Umbilical cord (tissue), 2 donors: ENCODE data around the gene IL6R. TPM values are rescaled to one million over a fixed set of nuclear protein-coding genes. Genes with fewer than 3 reads are reported as not detected.
A peak's percentile ranks its signal among the peaks of the same experiment; 100 is the strongest.
"Not testable (repeated sequence)": the region's sequence is repeated elsewhere in the genome, so short reads cannot be mapped to it uniquely, and the experiment has no call there.

Source experiments
- DNase-seq: peaks from one replicate; pipeline ENCODE4 v3.0.0-alpha.2; 2015; ENCODE audit warnings: low spot score
- total RNA-seq: library from RNA; depleted of rRNA; stranded (reverse); fragments of >200 nt; gene quantifications from one replicate; pipeline ENCODE4 v1.2.3, GENCODE V29; 2014; ENCODE audit warnings: low replicate concordance; ENCODE audit not compliant: insufficient read depth

Gene IL6R
- total RNA-seq, result 14.7 TPM

DNA sequence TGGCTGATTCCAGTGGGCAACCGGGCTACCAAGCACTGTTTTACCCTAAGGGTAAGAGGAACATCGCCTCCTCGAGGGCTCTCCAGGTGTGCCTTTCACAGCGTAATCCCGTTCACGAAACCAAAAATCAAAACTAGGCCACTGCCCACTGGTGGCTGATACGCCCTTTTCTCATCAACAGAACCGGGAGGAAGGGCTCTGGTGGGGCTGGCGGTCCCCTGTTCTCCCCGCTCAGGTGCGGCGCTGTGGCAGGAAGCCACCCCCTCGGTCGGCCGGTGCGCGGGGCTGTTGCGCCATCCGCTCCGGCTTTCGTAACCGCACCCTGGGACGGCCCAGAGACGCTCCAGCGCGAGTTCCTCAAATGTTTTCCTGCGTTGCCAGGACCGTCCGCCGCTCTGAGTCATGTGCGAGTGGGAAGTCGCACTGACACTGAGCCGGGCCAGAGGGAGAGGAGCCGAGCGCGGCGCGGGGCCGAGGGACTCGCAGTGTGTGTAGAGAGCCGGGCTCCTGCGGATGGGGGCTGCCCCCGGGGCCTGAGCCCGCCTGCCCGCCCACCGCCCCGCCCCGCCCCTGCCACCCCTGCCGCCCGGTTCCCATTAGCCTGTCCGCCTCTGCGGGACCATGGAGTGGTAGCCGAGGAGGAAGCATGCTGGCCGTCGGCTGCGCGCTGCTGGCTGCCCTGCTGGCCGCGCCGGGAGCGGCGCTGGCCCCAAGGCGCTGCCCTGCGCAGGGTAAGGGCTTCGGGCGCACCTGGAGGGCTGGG lies at the start of gene IL6R:
Gene IL6R, plus strand, starts transcription at position 360 of the 763 bp plus-strand sequence. Its CDS starts 287 bp downstream, at position 647.
- peak; percentile 93 for DNase-seq

DNA sequence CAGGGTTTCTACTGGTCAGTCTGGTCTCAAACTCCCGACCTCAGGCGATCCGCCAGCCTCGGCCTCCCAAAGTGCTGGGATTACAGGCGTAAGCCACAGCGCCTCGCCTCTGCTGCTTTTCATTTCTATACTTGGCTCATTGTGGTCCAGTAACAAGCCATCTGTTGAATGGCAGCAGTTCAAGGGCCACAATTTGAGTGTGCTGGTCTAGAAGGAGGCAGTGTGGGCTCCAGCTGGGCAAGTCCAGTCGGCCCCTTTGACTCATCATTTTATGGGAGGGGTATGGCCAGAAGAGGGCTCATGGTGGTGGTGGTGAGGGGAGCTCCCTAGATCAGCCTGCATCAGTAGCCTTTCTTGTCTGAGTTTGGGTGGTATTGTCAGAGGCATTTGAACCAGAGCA lies 46.6 kb upstream of the IL6R start:
- no peak for DNase-seq

DNA sequence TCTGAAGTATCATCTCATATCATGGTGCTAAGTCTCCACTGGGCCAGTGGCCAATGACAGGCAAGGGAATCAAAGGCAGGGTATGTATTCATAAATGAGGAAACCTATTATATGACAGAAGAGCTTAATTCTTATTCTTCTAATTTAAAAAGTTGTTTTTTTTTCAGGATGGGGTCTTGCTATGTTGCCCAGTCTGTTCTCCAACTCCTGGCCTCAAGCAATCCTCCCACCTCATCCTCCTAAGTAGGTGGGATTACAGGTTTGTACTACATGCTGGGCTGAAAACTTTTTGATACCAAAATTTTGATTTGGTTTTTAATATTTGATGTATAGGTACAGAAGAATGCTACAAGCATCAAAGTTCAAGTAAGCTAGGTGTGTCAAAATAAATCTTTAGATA lies 44.9 kb upstream of the IL6R start:
- no peak for DNase-seq

DNA sequence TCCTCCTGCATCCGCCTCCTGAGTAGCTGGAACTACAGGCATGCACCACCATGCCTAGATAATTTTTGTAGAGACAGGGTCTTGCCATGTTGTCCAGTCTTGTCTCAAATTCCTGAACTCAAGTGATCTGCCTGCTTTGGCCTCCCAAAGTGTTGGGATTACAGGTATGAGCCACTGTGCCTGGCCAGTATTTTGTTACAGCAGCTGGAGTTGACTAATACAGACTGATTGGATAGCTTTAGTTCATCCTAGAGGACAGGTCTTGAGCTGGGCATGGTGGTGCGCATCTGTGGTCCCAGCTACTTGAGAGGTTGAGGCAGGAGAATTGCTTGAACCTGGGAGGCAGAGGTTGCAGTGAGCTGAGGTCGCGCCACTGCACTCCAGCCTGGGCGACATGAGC lies 44.3 kb upstream of the IL6R start:
- DNase-seq, result not testable (repeated sequence)

- DNase-seq, result no peak
Observed at GRCh38 chr1:154361357-154361756, 43.8 kb upstream of the IL6R start.

DNA sequence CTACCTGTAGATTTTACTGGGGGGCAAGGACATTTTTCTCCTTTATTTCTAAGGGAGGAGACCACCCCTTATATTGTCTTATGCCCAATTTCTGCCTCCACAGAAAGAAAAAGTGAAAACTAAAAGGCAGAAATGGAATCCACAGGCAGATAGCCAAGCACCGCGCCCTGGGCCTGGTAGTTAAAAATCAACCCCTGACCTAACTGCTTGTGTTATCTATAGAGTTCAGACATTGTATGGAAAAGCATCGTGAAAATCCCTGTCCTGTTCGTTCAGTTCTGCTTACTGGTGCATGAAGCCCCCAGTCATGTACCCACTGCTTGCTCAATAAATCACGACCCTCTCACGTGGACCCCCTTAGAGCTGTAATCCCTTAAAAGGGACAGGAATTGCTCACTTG lies 33.7 kb upstream of the IL6R start:
- DNase-seq, result no peak

DNA sequence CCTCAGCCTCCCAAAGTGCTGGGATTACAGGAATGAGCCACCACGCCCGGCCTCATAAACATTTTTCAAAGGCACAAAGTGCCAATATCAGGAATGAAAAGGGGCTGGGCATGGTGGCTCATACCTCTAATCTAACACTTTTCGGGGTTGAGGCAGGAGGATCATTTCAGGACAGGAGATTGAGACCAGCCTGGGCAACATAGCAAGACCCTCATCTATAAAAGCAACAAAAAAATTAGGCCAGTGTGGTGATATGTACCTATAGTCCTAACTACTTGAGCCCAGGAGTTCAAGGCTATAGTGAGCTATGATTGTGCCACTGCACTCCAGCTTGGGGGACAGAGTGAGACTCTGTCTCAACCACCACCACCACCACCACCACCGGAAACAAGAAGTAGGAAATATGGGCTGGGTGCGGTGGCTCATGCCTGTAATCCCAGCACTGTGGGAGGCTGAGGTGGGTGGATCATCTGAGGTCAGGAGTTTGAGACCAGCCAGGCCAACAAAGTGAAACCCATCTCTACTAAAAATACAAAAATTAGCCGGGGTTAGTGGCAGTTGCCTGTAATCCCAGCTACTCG lies 31.3 kb upstream of the IL6R start:
- not testable (repeated sequence) for DNase-seq

GRCh38 chr1:154379301-154379700 lies 25.8 kb upstream of the IL6R start:
- no peak for DNase-seq

DNA sequence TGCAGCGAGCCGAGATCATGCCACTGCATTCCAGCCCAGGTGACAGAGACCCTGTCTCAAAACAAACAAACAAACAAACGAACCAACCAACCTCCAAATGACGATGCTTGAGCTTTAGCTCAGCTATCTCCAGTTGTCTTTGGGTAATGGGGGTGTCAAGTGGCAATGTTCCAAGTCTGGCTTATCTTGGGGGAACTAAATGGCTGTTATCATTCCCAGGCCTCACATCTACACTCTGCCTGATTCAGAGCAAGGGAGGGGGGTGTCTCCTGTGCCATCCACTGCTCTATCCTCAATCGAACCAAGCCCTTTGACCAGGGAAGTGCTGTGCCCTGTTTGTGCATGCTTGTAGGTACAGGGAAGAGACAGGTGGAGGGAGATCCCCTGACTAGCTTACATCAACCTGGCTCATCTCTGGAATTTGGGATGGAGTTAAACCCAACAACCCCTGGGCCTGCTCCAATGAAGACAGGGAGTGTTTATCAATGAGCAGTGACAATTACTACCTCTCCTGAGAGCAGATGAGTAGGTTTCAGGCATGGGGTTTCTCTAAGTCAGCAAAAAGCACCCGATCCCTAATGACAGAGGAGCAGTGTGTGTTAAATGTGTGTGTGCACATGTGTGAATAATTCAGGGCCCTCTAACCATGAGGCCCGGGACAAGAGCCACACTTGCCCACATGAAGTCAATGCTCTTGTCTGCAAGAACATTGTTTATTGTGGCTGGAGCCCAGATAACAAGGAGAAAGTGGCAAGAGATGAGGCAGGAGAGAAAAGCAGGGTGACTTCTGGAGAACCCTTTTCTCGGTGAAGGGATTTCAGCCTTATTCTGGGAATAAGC lies 20.3 kb upstream of the IL6R start:
- DNase-seq, result no peak

DNA sequence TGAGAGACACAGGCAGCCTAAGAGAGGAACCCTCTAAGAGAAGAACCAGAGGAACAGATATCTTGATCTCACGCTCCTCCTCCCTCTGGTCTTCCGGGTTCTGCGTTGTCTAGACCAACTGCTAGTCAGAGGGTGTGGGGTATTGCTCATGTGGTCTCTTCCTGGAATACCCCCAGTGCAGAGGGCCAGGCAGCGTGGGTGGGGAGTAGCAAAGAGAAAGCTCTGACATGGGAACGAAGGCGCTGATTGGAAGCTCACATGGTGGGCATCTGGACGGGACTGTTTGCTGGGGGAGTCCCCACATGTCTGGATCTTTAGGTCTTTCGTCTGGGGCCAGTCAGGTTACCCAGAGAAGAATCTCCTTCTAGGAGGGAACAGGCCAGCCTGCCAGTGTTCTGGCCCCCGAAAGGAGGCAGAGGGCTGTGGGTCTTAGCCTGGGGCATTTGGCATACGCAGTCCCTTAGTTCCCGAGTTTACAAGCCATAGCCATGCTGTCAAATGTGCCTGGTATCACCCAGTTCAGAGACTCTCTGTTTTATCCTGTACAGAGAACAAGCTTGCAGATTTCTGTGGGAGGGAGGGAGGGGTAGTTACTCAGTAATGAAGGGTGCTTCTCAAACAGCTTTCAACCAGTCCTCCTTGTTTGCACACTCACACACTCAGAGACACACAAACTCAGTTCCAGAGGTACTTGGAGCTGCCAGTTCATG lies 18.3 kb upstream of the IL6R start:
- DNase-seq, result no peak

- DNase-seq, result peak; percentile 18
Observed at GRCh38 chr1:154391086-154391770, 13.9 kb upstream of the IL6R start.

- DNase-seq, result no peak
Observed at GRCh38 chr1:154398141-154398540, 7.0 kb upstream of the IL6R start.

DNA sequence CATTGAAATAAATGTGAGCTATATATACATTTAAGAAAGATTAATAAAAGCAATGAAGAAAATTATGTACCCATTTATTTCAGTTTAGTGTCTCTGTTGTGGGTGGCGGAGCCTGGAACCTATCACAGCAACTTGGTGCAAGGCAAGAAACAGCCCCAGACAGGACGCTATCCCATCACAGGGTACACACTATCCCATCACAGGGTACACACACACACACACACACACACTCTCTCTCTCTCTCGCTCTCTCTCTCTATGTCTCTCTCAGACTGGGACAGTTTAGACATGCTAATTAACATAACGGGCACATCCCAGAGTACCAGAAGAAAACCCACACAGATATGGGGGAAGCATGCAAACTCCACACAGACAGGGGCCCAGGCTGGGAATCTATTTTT lies 6.5 kb upstream of the IL6R start:
- DNase-seq, result no peak

- DNase-seq, result no peak
Observed at GRCh38 chr1:154400381-154400801, 4.8 kb upstream of the IL6R start.

- no peak for DNase-seq
Observed at GRCh38 chr1:154402409-154402921, 2.7 kb upstream of the IL6R start.

- DNase-seq, result no peak
Observed at GRCh38 chr1:154403261-154403943, 1.7 kb upstream of the IL6R start.

- no peak for DNase-seq
Observed at GRCh38 chr1:154403983-154404382, 1.2 kb upstream of the IL6R start.

GRCh38 chr1:154404511-154404931 lies 622 bp upstream of the IL6R start:
- no peak for DNase-seq

GRCh38 chr1:154405747-154406571 lies 816 bp downstream of the IL6R start:
- peak; percentile 69 for DNase-seq

- no peak for DNase-seq
Observed at GRCh38 chr1:154406572-154406879, 1.4 kb downstream of the IL6R start.
